Neuronal stem cell (in vitro differentiated cells): ENCODE results near the gene MICALL2.
A peak's percentile ranks its signal among the peaks of the same experiment; 100 is the strongest.

Experiments used
- DNase-seq: peaks from one replicate; pipeline ENCODE4 v3.0.0-alpha.2; 2013; ENCODE audit warnings: low spot score
- H2AFZ ChIP-seq: one replicate; pipeline ENCODE4 v1.6.1; 2013; ENCODE audit warnings: mild to moderate bottlenecking, low read length, inconsistent platforms
- H2AK5ac ChIP-seq: 2 replicates; pipeline ENCODE4 v1.6.1; 2013; ENCODE audit warnings: low read depth, mild to moderate bottlenecking, inconsistent platforms, low read length, moderate library complexity, mixed read lengths
- H2BK120ac ChIP-seq: 2 replicates; pipeline ENCODE4 v1.6.1; 2013; ENCODE audit warnings: low read depth, mild to moderate bottlenecking, inconsistent platforms, low read length, moderate library complexity, mixed read lengths
- H2BK12ac ChIP-seq: one replicate; pipeline ENCODE4 v1.6.1; 2013; ENCODE audit warnings: low read length, inconsistent platforms
- H2BK15ac ChIP-seq: 2 replicates; pipeline ENCODE4 v1.6.1; 2013; ENCODE audit warnings: mild to moderate bottlenecking, low read length, inconsistent platforms, mixed read lengths
- H2BK5ac ChIP-seq: one replicate; pipeline ENCODE4 v1.6.1; 2013; ENCODE audit warnings: inconsistent platforms, mild to moderate bottlenecking, low read length, moderate library complexity
- H3K14ac ChIP-seq: one replicate; pipeline ENCODE4 v1.6.1; 2013; ENCODE audit warnings: low read length, inconsistent platforms
- H3K18ac ChIP-seq: 2 replicates; pipeline ENCODE4 v1.6.1; 2013; ENCODE audit warnings: low read length, inconsistent platforms
- H3K23ac ChIP-seq: 2 replicates; pipeline ENCODE4 v1.6.1; 2013; ENCODE audit warnings: low read depth, mild to moderate bottlenecking, mixed read lengths, low read length, inconsistent platforms; ENCODE audit not compliant: poor library complexity
- H3K27ac ChIP-seq: replicated peaks from 3 replicates; pipeline ENCODE4 v1.5.1; 2013; ENCODE audit warnings: low read length, inconsistent platforms
- H3K27me3 ChIP-seq, 3 experiments: 2 replicates each; pipeline ENCODE4 v1.6.1; 2013; ENCODE audit warnings: low read length in 3 of 3, mild to moderate bottlenecking in 2 of 3, inconsistent platforms in 1 of 3, low read depth in 1 of 3, mixed read lengths in 1 of 3, moderate library complexity in 1 of 3; ENCODE audit not compliant: control insufficient read depth in 3 of 3, insufficient read depth in 3 of 3
- H3K36me3 ChIP-seq, 2 donors: replicated peaks in 1 of 2; 2 replicates each; pipeline ENCODE4 v1.6.1; 2013; ENCODE audit warnings: low read length in 2 of 2; ENCODE audit not compliant: control insufficient read depth in 2 of 2, insufficient read depth in 2 of 2
- H3K4ac ChIP-seq: 2 replicates; pipeline ENCODE4 v1.6.1; 2013; ENCODE audit warnings: inconsistent platforms, mild to moderate bottlenecking, low read length, moderate library complexity
- H3K4me1 ChIP-seq, 2 donors: 1 replicate in 1 of 2; 2 replicates in 1 of 2; pipeline ENCODE4 v1.6.1; 2013; ENCODE audit warnings: low read length in 2 of 2, low read depth in 1 of 2; ENCODE audit not compliant: control insufficient read depth in 2 of 2, insufficient read depth in 1 of 2
- H3K4me2 ChIP-seq: one replicate; pipeline ENCODE4 v1.6.1; 2013; ENCODE audit warnings: mild to moderate bottlenecking, low read length, inconsistent platforms; ENCODE audit not compliant: insufficient read depth, poor library complexity, severe bottlenecking
- H3K4me3 ChIP-seq, 2 donors: 2 replicates each; pipeline ENCODE4 v1.5.1; 2013; ENCODE audit warnings: low read length in 2 of 2, mild to moderate bottlenecking in 2 of 2, inconsistent platforms in 1 of 2, moderate library complexity in 1 of 2
- H3K79me1 ChIP-seq: one replicate; pipeline ENCODE4 v1.6.1; 2013; ENCODE audit warnings: low read depth, mild to moderate bottlenecking, inconsistent platforms, low read length, moderate library complexity
- H3K9ac ChIP-seq: one replicate; pipeline ENCODE4 v1.6.1; 2013; ENCODE audit warnings: mild to moderate bottlenecking, low read depth, low read length, inconsistent platforms; ENCODE audit not compliant: poor library complexity
- H3K9me3 ChIP-seq, 2 donors: replicated peaks in 1 of 2; 2 replicates each; pipeline versions ENCODE3 to v1.6.1; 2013; ENCODE audit warnings: low read length in 2 of 2, mild to moderate bottlenecking in 2 of 2, inconsistent platforms in 1 of 2, low read depth in 1 of 2, mixed read lengths in 1 of 2, moderate library complexity in 1 of 2; ENCODE audit not compliant: control insufficient read depth in 2 of 2, insufficient read depth in 1 of 2
- H4K8ac ChIP-seq: one replicate; pipeline ENCODE4 v1.6.1; 2013; ENCODE audit warnings: low read depth, mild to moderate bottlenecking, inconsistent platforms, low read length, moderate library complexity
- H4K91ac ChIP-seq: one replicate; pipeline ENCODE4 v1.6.1; 2013; ENCODE audit warnings: low read length, low read depth, mild to moderate bottlenecking, inconsistent platforms; ENCODE audit not compliant: poor library complexity
- WGBS, 2 donors: extraction: QIAGEN DNeasy Blood & Tissue Kit; methylation state at CpG; one replicate each; pipeline ENCODE4 v1.1.7; 2013; ENCODE audit warnings: missing lambda C conversion rate in 2 of 2, mixed read lengths in 1 of 2; ENCODE audit not compliant: insufficient read length in 2 of 2, insufficient replicate concordance in 1 of 2; ENCODE audit errors: extremely low coverage in 2 of 2; 5-methylcytosine and 5-hydroxymethylcytosine counted together

MICALL2 gene

DNA sequence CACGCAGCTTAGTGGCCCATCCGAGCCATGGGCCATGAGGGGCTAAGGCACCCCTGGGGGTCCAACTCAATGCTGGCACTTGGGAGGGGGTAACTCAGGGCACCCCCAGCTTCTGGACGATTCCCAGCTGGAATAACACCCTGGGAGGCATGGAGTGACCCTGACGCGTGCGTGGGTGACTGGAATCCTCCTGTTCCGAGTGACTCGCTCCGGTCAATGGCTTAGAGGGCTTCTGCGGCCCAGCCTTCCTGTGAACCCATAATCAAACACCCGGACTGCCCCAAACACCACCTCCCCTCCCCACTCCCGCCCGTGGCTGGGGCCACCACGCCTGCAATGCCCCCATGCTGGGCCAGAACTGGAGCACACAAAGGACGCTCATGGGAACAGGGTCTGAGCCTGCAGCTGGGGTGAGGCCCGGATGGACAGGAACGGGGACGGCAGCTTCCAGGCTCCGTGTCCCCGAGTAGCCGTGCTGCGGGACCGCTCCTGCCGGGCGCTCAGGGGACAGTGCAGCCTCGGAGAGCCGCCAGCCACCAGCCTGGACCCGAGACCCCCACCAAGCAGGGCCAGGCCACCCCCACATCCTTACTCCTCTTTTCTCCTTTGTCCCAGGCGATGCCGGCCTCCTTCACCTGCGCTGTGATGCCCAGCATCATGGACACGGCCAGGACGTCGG, 36.4 kb upstream of the MICALL2 start:
- no peak for DNase-seq
- no peak overlapping the region for H4K8ac ChIP-seq
- no peak overlapping the region for H3K23ac ChIP-seq
- H3K27ac ChIP-seq, result no peak overlapping the region
- no CpG with 5 or more reads among the region's 34 CpGs for WGBS, 2 donors
- H3K18ac ChIP-seq, result no peak overlapping the region
- no peak overlapping the region for H4K91ac ChIP-seq
- H3K4me2 ChIP-seq, result no peak overlapping the region
- H3K9me3 ChIP-seq, result no peaks in the 10 kb centered on the region
- peaks cover 52 to 88% of the 10 kb centered on the region in 2 donors for H3K36me3 ChIP-seq
- H3K27me3 ChIP-seq, result no peaks in the 10 kb centered on the region
- H2AK5ac ChIP-seq, result no peak overlapping the region
- no peak overlapping the region for H2BK120ac ChIP-seq
- H3K9ac ChIP-seq, result no peak overlapping the region
- no peak overlapping the region for H3K4ac ChIP-seq
- H3K4me3 ChIP-seq, result no peak overlapping the region
- H2BK15ac ChIP-seq, result no peak overlapping the region
- H3K79me1 ChIP-seq, result peaks cover 4% of the 10 kb centered on the region
- H3K14ac ChIP-seq, result no peak overlapping the region
- H2AFZ ChIP-seq, result no peak overlapping the region
- H2BK5ac ChIP-seq, result no peak overlapping the region
- no peaks in the 10 kb centered on the region for H3K4me1 ChIP-seq
- H2BK12ac ChIP-seq, result no peak overlapping the region

DNA sequence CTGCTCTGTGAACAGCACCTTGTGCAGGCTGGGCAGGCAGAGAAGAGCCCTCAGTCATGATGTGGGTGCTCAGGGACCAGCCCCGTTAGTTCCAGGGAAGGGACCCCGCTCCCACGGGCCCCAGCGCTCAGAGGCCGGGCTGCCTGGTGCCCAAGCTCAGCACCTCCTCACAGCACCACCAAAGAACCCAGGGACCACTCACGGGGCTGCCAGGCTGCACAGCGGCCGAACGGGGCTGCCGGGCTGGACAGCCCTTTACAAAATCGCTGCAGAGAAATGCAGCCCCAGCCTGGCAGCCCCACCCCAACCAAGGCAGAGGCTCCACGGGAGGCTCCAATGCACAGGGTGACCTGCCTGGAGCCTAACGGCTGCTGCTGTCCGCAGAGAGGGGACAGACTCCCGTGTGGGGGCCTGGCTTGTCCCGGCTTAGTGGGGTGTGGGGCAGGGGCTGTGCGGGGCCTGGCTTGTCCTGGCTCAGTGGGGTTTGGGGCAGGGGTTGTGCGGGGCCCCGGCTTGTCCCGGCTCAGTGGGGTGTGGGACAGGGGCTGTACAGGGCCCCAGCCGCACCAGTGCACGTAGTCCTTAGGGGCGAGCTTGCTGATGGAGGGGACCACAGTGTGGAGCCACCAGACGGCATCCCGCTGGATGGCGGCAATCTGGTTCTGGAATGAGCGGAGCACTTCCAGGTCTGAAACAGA, 35.7 kb upstream of the MICALL2 start:
- Histone ChIP-seq H2BK15ac (no peak overlapping the region), H3K9me3 (no peaks in the 10 kb centered on the region), H3K27ac (no peak overlapping the region), H3K4ac (no peak overlapping the region), H4K91ac (no peak overlapping the region), H3K27me3 (no peaks in the 10 kb centered on the region), H2BK120ac (no peak overlapping the region), H3K4me1 (no peaks in the 10 kb centered on the region), H3K4me2 (no peak overlapping the region), H3K23ac (no peak overlapping the region), H3K18ac (no peak overlapping the region), H2AK5ac (no peak overlapping the region), H3K14ac (no peak overlapping the region), H3K4me3 (no peak overlapping the region), H4K8ac (no peak overlapping the region), H3K36me3 (peaks cover 50 to 88% of the 10 kb centered on the region in 2 donors), H2BK5ac (no peak overlapping the region), H3K79me1 (peaks cover 1% of the 10 kb centered on the region), H3K9ac (no peak overlapping the region), H2AFZ (no peak overlapping the region), H2BK12ac (no peak overlapping the region)
- no CpG with 5 or more reads among the region's 27 CpGs for WGBS, 2 donors
- no peak for DNase-seq

DNA sequence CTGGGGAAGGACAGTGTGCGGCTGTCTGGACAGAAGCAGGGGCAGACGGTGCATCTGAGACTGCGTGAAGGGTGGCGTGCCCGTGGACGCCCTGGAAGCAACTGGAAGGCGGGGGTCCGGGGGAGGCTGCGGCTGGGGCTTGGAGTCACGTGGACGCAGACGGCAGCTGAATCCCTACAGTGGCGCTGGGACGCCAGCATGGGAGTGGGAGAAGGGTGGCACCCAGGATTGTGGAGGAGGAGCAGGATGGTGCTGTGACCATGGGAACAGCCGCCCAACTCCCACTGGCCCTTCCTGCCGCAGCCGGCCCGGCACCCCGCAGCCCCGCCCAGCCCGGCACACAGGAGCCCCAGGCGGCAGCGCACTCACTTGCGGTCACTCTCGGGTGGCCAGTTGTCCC, 35.2 kb upstream of the MICALL2 start:
- Histone ChIP-seq H4K91ac (no peak overlapping the region), H2BK15ac (no peak overlapping the region), H2BK12ac (no peak overlapping the region), H2BK120ac (no peak overlapping the region), H3K4me1 (no peaks in the 10 kb centered on the region), H2AK5ac (no peak overlapping the region), H2AFZ (no peak overlapping the region), H2BK5ac (no peak overlapping the region), H3K18ac (no peak overlapping the region), H3K27me3 (no peaks in the 10 kb centered on the region), H3K14ac (no peak overlapping the region), H3K79me1 (peaks cover 3% of the 10 kb centered on the region), H3K23ac (no peak overlapping the region), H3K4ac (no peak overlapping the region), H4K8ac (no peak overlapping the region), H3K4me2 (no peak overlapping the region), H3K27ac (no peak overlapping the region), H3K9me3 (no peaks in the 10 kb centered on the region), H3K4me3 (no peak overlapping the region), H3K9ac (no peak overlapping the region), H3K36me3 (peaks cover 52 to 88% of the 10 kb centered on the region in 2 donors)
- DNase-seq, result no peak
- WGBS, 2 donors, result no CpG with 5 or more reads among the region's 25 CpGs

DNA sequence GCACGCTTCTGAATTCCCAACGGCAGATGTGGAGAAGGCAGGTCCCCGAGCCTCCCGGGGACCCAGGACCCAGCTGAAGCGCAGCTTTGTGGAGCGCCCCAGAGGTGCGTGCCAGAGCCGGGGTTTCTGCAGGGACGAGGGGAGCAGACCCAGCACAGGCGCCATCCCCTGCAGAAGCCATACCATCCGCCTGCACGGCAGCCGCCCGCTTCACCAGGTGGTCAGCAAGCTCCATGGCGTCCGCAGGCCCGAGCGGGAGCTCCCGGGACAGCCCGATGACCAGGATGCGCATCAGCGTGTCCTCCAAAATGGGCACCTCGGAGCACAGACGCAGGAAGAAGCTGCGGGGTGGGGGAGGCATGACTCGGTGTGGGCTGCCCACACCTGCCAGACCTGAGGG, 34.3 kb upstream of the MICALL2 start:
- H3K14ac ChIP-seq, result no peak overlapping the region
- no peak for DNase-seq
- no peak overlapping the region for H3K4me2 ChIP-seq
- H3K18ac ChIP-seq, result no peak overlapping the region
- H3K4ac ChIP-seq, result no peak overlapping the region
- H4K91ac ChIP-seq, result no peak overlapping the region
- H3K4me1 ChIP-seq, result no peaks in the 10 kb centered on the region
- no peak overlapping the region for H3K4me3 ChIP-seq
- peaks cover 60 to 90% of the 10 kb centered on the region in 2 donors for H3K36me3 ChIP-seq
- no peak overlapping the region for H2BK15ac ChIP-seq
- H3K27ac ChIP-seq, result no peak overlapping the region
- no peaks in the 10 kb centered on the region for H3K9me3 ChIP-seq
- no peak overlapping the region for H2BK120ac ChIP-seq
- no peaks in the 10 kb centered on the region for H3K27me3 ChIP-seq
- peak overlapping the region; percentile 43 for H4K8ac ChIP-seq
- H2BK5ac ChIP-seq, result peak overlapping the region; percentile 53
- H2BK12ac ChIP-seq, result no peak overlapping the region
- H3K23ac ChIP-seq, result no peak overlapping the region
- H2AFZ ChIP-seq, result no peak overlapping the region
- peaks cover 10% of the 10 kb centered on the region for H3K79me1 ChIP-seq
- WGBS, 2 donors, result no CpG with 5 or more reads among the region's 26 CpGs
- H3K9ac ChIP-seq, result no peak overlapping the region
- H2AK5ac ChIP-seq, result no peak overlapping the region
